HG02884 (cell line): Measurements from ENCODE around the gene ITIH5.

Experiments
- ATAC-seq: cut with Tn5 transposase; IDR thresholded peaks from one replicate; pipeline ENCODE4 v1.9.1; 2021; ENCODE audit warnings: mild to moderate bottlenecking, moderate library complexity; ENCODE audit not compliant: unreplicated experiment

ITIH5 gene

GRCh38 chr10:7553531-7553930 is 113.2 kb downstream of the ITIH5 start:
- no peak for ATAC-seq

- no peak for ATAC-seq
These were observed 114.6 kb downstream of the ITIH5 start for GRCh38 chr10:7551950-7552716.

- ATAC-seq = no peak
These were observed 115.5 kb downstream of the ITIH5 start for GRCh38 chr10:7551289-7551688.

GRCh38 chr10:7550013-7550412 is 116.8 kb downstream of the ITIH5 start:
- ATAC-seq = no peak

- ATAC-seq = no peak
These were observed 118.9 kb downstream of the ITIH5 start for GRCh38 chr10:7547829-7548228.

- ATAC-seq = no peak
These were observed 119.6 kb downstream of the ITIH5 start for GRCh38 chr10:7547206-7547605.

- ATAC-seq = no peak
These were observed 120.3 kb downstream of the ITIH5 start for GRCh38 chr10:7546385-7546967.

GRCh38 chr10:7545792-7546191 is 121.0 kb downstream of the ITIH5 start:
- ATAC-seq = no peak

- no peak for ATAC-seq
These were observed 121.5 kb downstream of the ITIH5 start for GRCh38 chr10:7545261-7545660.

GRCh38 chr10:7544203-7544602 is 122.6 kb downstream of the ITIH5 start:
- ATAC-seq = no peak

- no peak for ATAC-seq
These were observed 124.4 kb downstream of the ITIH5 start for GRCh38 chr10:7542189-7542914.

GRCh38 chr10:7541137-7542087 is 125.4 kb downstream of the ITIH5 start:
- ATAC-seq = no peak

GRCh38 chr10:7538970-7539654 is 127.7 kb downstream of the ITIH5 start:
- no peak for ATAC-seq

GRCh38 chr10:7537126-7537525 is 129.6 kb downstream of the ITIH5 start:
- no peak for ATAC-seq

GRCh38 chr10:7534480-7534852 is 132.3 kb downstream of the ITIH5 start:
- ATAC-seq = no peak

- ATAC-seq = no peak
These were observed 132.9 kb downstream of the ITIH5 start for GRCh38 chr10:7533657-7534479.

- ATAC-seq = no peak
These were observed 133.9 kb downstream of the ITIH5 start for GRCh38 chr10:7532723-7533498.

- ATAC-seq = no peak
These were observed 137.1 kb downstream of the ITIH5 start for GRCh38 chr10:7529638-7530037.

GRCh38 chr10:7527468-7527867 is 139.3 kb downstream of the ITIH5 start:
- no peak for ATAC-seq
